GM19193 (cell line): ENCODE measurements around the gene AGTRAP.

ENCODE experiments used
- POLR2A ChIP-seq: IDR thresholded peaks from 4 replicates; pipeline ENCODE4 v1.6.1; 2011; ENCODE audit not compliant: insufficient read depth, insufficient read length; ENCODE audit errors: extremely low read depth

Gene AGTRAP

DNA sequence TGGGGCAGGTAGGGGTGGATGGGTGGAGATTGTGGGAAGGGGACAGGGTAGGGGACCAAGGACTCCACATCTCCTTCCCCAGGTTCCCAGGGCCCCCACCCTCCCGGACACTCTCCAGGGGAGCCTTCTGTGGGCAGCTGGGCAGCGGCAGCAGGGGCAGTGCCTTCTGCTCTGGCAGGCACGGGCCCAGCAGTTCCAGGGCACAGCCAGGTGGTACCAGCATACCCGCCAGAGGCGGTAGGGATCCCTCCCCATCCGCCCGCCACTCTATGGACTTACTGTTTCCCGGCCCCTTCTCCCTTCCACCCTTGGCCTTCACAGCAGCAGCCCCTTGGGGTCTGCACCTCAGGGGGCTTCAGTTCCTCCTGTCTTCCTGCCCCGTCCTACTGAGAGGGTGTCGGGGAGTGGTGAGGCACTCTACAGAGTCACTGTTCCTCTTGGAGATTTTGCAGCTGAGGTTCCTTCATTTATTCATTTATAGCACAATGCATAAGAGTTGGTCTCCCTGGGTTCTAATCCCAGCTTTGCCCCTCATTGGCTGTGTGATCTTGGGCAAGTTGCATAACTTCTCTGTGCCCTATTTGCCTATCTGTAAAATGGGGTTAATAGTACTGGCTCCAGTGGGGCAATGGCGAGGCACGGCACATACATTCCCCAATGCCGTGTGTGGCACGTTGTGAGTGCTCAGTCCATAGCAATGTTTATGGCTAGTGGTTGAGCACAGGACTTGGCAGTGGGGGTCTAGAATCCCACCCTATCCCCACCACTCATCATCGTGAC is 43.1 kb downstream of the AGTRAP start:
- TF ChIP-seq POLR2A, result no peak

DNA sequence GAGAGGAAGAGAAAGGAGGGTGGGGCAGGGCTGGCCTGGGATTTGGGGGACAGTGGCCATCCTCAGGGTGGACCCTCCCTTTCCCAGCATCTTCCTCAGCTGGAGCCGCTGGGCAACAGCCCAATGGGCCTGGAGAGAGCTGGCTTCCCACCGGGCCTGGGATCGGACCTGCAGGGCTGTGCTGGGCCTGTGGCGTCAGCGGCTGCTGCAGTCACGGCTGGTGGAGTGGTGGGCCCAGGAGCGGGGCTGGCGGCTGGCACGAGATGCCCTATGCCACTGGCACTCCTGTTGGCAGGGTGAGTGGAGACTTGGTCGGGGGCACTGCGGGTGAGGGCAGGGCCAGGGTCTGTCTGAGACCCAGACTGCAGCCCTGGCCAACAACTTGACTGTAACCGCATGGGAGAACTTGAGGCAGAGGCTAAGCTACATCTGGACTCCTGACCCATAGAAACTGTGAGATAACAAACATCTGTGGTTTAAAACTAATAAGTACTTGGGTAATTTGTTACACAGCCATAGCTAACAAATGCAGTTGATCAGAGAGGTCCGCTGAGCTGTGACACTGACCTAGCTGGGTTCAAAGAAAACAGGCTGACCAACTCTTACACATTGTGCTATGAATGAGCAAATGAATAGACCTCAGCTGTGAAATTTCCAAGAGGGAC is 43.9 kb downstream of the AGTRAP start:
- no peak for TF ChIP-seq POLR2A

DNA sequence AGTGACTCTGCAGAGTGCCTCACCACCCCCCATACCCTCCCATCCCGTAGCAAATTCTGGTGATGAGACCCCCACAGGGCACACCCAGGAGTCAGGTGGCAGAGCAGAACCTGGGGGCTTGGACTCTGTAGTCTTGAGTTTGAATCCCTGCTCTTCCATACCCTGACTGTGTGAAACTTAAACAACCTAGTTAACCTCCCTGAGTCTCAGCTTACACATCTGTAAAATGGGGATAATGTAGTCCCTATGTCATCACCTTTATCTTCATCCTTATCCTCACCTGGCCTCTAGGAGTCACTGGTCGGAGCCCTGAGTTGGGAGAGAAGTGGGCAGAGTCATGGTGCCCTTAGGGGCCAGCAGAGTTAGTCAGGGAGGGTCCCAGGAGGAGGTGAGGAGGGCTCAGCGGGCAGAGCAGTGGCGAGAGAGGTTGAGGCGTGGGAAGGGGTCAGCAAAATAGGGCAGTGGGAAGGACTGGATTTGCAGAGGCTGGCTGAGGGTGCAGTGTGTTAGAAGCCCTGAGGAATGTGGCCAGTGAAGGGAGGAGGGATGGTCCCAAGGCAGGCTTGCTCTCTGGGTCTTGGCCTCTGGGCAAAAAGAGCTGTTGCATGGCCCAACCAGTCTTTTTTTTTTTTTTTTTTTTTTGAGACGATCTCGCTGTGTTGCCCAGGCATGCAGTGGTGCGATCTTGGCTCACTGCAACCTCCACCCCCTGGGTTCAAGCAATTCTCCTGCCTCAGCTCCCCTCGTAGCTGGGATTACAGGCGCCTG is 44.6 kb downstream of the AGTRAP start:
- TF ChIP-seq POLR2A, result no peak

GRCh38 chr1:11781297-11781696 is 45.4 kb downstream of the AGTRAP start:
- no peak for TF ChIP-seq POLR2A

GRCh38 chr1:11782127-11782708 is 46.3 kb downstream of the AGTRAP start:
- no peak for TF ChIP-seq POLR2A

DNA sequence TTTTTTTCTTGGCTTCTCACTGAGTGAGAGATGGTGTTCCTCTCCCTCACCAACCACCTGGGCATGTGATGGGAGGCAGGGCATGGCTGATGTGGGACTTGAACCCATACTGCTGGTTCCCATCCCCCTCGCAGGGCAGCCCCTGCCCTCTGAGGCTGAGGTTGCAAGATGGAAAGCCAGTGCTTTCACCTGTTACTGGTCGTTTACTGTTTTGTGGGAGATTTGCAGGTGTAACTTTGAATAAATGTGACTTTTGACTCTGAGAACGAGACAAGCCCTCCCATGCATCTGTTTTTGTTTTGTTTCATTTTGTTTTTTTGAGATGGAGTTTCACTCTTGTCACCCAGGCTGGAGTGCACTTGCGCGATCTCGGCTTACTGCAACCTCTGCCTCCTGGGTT is 47.6 kb downstream of the AGTRAP start:
- no peak for TF ChIP-seq POLR2A

- no peak for TF ChIP-seq POLR2A
Measured at GRCh38 chr1:11784256-11784992, 48.5 kb downstream of the AGTRAP start.

- TF ChIP-seq POLR2A, result no peak
Measured at GRCh38 chr1:11784993-11785769, 49.2 kb downstream of the AGTRAP start.

GRCh38 chr1:11786168-11786567 is 50.2 kb downstream of the AGTRAP start:
- TF ChIP-seq POLR2A, result no peak

GRCh38 chr1:11787251-11787803 is 51.4 kb downstream of the AGTRAP start:
- no peak for TF ChIP-seq POLR2A

DNA sequence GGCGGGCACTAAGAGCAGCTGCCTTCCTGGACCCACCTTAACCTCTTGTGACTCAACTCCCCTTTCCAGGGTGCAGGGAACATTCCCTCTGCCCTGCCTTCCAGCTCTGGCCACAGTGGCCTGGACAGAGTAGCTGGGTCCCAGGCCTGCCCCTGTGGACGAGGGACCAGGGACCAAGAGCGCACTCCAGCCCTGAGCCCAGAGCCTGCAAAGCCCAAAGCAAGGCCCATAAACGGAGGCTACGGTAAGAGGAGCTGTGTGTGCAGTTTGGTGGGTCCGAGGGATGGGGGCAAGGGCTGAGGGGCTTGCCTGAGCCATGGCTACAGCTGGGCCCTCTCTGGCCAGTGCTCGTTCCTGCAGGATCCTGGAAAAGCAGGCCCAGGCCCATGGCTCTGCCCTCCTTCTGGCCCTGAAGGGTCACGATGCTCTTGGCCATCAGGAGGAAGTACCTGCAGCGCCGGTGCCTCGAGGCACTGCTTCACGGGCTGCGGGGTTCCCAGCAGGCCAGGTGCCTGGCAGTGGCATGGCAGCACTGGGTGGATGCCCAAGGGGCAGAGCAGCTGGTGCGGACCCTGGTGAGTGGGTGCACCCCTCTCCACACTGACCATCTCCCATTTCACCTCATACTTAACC is 52.0 kb downstream of the AGTRAP start:
- no peak for TF ChIP-seq POLR2A

GRCh38 chr1:11788549-11789053 is 52.7 kb downstream of the AGTRAP start:
- TF ChIP-seq POLR2A, result no peak
